Mucosa of descending colon (tissue), 3 donors: ENCODE data around the gene LRCH1. TPM values are rescaled to one million over a fixed set of nuclear protein-coding genes. Genes with fewer than 3 reads are reported as not detected.
A peak's percentile ranks its signal among the peaks of the same experiment; 100 is the strongest.

ENCODE experiments used
- ATAC-seq: fragments of 200-7000 bp; cut with Tn5 transposase; one replicate; pipeline ENCODE4 v1.9.1; 2020; ENCODE audit warnings: mild to moderate bottlenecking, moderate library complexity
- DNase-seq, 3 donors: peaks; one replicate each; pipeline ENCODE4 v3.0.0-alpha.2; 2020
- H3K36me3 ChIP-seq: fragments of 200-600 bp; one replicate; pipeline ENCODE4 v1.8.0; 2021; ENCODE audit warnings: low read depth, mild to moderate bottlenecking
- H3K4me1 ChIP-seq: fragments of 200-600 bp; one replicate; pipeline ENCODE4 v1.8.0; 2021; ENCODE audit warnings: low read depth, mild to moderate bottlenecking
- H3K4me3 ChIP-seq: fragments of 200-600 bp; one replicate; pipeline ENCODE4 v1.8.0; 2021; ENCODE audit warnings: mild to moderate bottlenecking
- H3K9me3 ChIP-seq: fragments of 200-600 bp; one replicate; pipeline ENCODE4 v1.8.0; 2021; ENCODE audit warnings: mild to moderate bottlenecking
- intact Hi-C, 2 donors: fragments of 100-400 bp; cut with DNase I in 1 of 2; cut with micrococcal nuclease in 1 of 2; formaldehyde crosslinking; loops; one replicate each; pipeline versions ENCODE4 v1.11.0 to v1.11.1; 2022; cut with DNase I, micrococcal nuclease
- total RNA-seq, 3 donors: library from RNA; stranded (reverse); fragmentation: NEBNext Ultra II Directional in 2 of 3; extraction: Animal tissue kit (Norgen Biotek cat#: 25700) in 2 of 3; gene quantifications; one replicate each; pipeline versions ENCODE4 v1.2.1 to v1.2.4, GENCODE V29; 2021 to 2023
- TF ChIP-seq, protein P1 (sequence below): fragments of 200-600 bp; IDR thresholded peaks from one replicate; pipeline ENCODE4 v1.8.0; 2022; ENCODE audit warnings: antibody characterized with exemption, mild to moderate bottlenecking
- donor health status: DM: no; HTN: no; CAD: no; lungs with moderate emphysema.
- donor health status: DM: no; HTN: no; CAD: no.
- donor health status: DM: no; HTN: yes; CAD: no.

Gene LRCH1
- total RNA-seq, 3 donors from 2014 or later, result 13.4 to 44.1 (median 16.1) TPM

DNA sequence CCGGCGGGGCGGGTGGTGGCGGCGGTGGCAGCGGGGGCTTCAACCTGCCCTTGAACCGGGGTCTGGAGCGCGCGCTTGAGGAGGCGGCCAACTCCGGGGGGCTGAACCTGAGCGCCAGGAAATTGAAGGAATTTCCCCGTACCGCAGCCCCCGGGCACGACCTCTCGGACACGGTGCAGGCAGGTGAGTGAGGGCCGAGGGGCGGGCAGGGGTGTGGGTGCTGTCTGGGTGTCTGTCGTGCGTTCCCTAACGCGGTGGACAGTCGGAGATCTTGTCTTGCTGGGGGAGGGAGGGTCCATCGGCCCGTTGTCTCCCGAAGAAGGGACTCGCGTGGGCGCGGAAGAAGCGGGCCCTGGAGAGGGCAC, 533 bp downstream of the LRCH1 start:
- no peaks in the 10 kb centered on the region for H3K36me3 ChIP-seq
- intact Hi-C loops, result loop anchor here in 1 of 2 donors (10.0 kb wide), 1 partner anchor 131 kb away; no protein-coding TSS in a partner anchor
- peak overlapping the region; percentile 90 for H3K4me3 ChIP-seq
- H3K9me3 ChIP-seq, result no peaks in the 10 kb centered on the region
- DNase-seq (peak in 1 of 3 donors; percentile 41), ATAC-seq (peak; percentile 14)
- peaks cover 24% of the 10 kb centered on the region for H3K4me1 ChIP-seq
- TF ChIP-seq, protein P1, sequence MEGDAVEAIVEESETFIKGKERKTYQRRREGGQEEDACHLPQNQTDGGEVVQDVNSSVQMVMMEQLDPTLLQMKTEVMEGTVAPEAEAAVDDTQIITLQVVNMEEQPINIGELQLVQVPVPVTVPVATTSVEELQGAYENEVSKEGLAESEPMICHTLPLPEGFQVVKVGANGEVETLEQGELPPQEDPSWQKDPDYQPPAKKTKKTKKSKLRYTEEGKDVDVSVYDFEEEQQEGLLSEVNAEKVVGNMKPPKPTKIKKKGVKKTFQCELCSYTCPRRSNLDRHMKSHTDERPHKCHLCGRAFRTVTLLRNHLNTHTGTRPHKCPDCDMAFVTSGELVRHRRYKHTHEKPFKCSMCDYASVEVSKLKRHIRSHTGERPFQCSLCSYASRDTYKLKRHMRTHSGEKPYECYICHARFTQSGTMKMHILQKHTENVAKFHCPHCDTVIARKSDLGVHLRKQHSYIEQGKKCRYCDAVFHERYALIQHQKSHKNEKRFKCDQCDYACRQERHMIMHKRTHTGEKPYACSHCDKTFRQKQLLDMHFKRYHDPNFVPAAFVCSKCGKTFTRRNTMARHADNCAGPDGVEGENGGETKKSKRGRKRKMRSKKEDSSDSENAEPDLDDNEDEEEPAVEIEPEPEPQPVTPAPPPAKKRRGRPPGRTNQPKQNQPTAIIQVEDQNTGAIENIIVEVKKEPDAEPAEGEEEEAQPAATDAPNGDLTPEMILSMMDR, result no peak

DNA sequence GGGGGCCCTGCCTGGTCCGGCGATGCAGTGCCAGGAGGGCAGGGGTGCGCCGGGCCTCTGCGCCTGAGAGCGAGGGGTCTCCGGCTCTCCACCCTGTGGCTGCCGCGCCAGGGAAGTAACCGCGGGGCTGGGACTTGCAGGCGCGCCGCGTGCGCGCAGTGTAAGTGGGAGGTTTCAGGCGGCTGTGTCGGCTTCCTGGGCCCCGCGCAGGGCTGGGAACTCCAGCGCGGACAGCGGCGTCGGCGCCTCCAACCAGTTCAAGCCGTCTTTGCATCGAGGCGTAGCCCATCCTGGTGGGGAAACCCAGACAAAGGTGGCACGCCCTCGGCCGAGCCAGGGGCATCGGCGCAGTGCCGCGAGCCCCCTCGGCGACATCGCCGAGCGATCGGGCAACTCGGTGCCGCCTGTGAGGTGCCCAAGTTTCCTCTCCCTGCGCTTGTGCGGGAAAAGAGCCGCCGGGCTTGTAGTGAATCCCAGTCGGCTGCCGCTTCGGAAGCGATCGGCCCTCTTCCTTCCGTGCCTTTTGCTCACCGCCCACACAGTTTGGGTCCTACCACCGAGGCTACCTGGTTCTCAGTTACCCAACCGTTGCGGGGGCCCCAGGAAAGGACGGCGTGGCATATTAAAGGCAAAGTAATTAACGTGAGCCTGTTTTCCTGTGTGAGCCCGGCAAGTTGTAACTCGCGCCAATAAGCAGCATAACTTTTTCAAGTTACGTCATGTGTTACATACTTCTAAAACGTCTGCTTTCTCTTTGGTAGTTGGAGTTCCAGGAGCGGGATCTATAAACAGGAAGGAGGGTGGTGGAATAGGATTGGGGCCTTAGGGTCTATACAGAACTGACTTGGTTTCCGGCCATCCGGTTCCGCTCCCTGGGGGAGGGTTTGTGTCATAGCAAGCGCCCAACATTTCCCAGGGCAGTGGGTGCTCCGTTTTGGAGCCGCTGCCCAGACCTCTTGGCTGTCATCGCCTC, 1.2 kb downstream of the LRCH1 start:
- TF ChIP-seq, protein P1, result no peak
- Histone ChIP-seq H3K9me3 (no peaks in the 10 kb centered on the region), H3K4me3 (peak overlapping the region; percentile 90), H3K36me3 (no peaks in the 10 kb centered on the region), H3K4me1 (peaks cover 24% of the 10 kb centered on the region)
- DNase-seq (peak; percentile 73 to 85 (median 84)), ATAC-seq (peak; percentile 73)
- intact Hi-C loops, result loop anchor here in 1 of 2 donors (10.0 kb wide), 1 partner anchor 131 kb away; no protein-coding TSS in a partner anchor

DNA sequence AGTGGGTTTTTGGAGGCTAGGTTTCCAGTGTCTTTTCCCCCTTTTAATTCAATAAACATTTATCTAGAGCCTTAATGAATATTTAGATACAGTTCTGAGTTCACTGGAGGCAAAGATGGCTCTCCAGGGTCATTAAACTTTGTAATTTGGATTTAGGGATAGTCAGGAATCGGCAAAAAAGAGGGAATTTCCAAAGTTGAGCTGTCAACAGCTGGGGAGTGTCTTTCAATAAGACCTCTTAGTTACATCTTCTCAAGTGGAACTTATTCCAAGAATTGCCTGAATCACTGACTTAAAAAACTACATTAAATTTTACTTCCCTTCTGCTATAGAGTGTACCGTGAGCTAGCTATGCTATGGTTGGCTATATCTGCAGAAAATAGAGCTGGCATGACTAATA, 2.0 kb downstream of the LRCH1 start:
- H3K4me1 ChIP-seq, result peaks cover 24% of the 10 kb centered on the region
- no peaks in the 10 kb centered on the region for H3K36me3 ChIP-seq
- ATAC-seq, result no peak
- intact Hi-C loops, result loop anchor here in 1 of 2 donors (10.0 kb wide), 1 partner anchor 130 kb away; no protein-coding TSS in a partner anchor
- H3K9me3 ChIP-seq, result no peaks in the 10 kb centered on the region
- H3K4me3 ChIP-seq, result no peak overlapping the region
- DNase-seq, result no peak
- TF ChIP-seq, protein P1, result no peak

DNA sequence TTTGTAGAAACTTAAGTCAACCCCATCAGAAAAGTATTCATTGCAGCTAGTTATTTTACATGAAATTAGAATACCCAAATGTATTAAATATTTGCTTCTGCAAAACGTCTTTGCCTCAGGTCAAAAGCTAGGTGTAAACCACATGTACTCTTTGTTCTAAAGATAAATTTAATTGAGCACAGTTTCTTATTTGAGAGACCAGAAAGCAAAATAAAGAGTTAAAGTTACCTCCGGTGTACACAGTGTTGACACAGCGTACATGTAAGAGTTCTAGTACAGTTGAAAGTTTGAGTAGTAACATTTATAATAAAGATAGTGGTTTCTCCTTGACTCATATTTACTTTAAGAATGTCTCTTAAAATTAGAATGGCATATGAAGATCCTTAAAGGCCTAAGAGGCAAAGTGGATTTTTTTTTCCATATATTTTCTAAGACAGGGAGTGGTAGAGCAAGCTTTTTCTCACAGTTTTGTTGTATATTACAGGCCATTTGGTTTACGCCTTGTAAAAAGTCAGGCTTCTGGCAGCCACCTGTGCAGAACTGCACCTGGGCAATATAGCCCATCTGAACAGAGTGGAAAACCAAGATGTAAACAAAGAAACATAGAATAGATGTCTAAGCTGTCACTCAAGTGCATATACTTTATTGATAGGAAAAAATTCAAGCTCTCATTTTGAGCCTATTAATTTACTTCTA, 2.9 kb downstream of the LRCH1 start:
- ATAC-seq, result no peak
- intact Hi-C loops, result loop anchor here in 1 of 2 donors (10.0 kb wide), 1 partner anchor 129 kb away; no protein-coding TSS in a partner anchor
- Histone ChIP-seq H3K9me3 (no peaks in the 10 kb centered on the region), H3K36me3 (no peaks in the 10 kb centered on the region), H3K4me3 (no peak overlapping the region), H3K4me1 (peaks cover 24% of the 10 kb centered on the region)
- TF ChIP-seq, protein P1, result no peak
- no peak for DNase-seq

DNA sequence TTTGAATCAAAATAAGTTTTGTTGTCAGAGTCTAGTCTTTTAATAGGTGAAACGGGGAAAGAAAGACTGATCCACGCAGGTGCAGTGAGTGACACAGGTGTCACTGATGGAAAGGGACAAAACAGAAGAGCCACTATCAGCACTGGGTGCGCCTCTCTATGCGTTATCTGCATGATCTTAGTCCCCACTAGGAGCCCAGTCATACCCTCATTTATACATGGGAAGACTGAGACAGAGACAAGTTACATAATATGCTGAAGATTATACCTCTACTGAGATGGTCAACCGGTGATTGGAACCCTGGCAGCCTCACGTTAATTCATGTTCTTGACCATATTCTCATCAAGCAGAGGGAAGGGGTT, 3.4 kb downstream of the LRCH1 start:
- peaks cover 27% of the 10 kb centered on the region for H3K4me1 ChIP-seq
- no peak for DNase-seq
- H3K9me3 ChIP-seq, result no peaks in the 10 kb centered on the region
- no peak overlapping the region for H3K4me3 ChIP-seq
- intact Hi-C loops, result loop anchor here in 1 of 2 donors (10.0 kb wide), 1 partner anchor 128 kb away; no protein-coding TSS in a partner anchor
- TF ChIP-seq, protein P1, result no peak
- no peaks in the 10 kb centered on the region for H3K36me3 ChIP-seq
- ATAC-seq, result no peak
